Peyer's patch (tissue), 4 donors: Measurements from ENCODE around the gene ALAS1. TPM values are rescaled to one million over a fixed set of nuclear protein-coding genes. Genes with fewer than 3 reads are reported as not detected.

Experiments used
- DNase-seq, 3 donors: peaks; one replicate each; pipeline ENCODE4 v3.0.0-alpha.2; 2017 to 2019
- H3K27ac ChIP-seq, 4 donors: fragments of 200-600 bp; sonication (generic); one replicate each; pipeline ENCODE4 v1.5.1; 2016 to 2019
- H3K27me3 ChIP-seq, 2 donors: fragments of 200-600 bp; sonication (generic); one replicate each; pipeline ENCODE4 v1.5.1; 2019
- H3K36me3 ChIP-seq, 3 donors: fragments of 200-600 bp; sonication (generic); one replicate each; pipeline ENCODE4 v1.5.1; 2016 to 2019
- H3K4me1 ChIP-seq, 4 donors: fragments of 200-600 bp; sonication (generic); one replicate each; pipeline ENCODE4 v1.5.1; 2016 to 2019
- H3K4me3 ChIP-seq, 4 donors: fragments of 200-600 bp; sonication (generic); 1 replicate in 3 of 4; 2 replicates in 1 of 4; pipeline ENCODE4 v1.5.1; 2016 to 2019; ENCODE audit warnings: mild to moderate bottlenecking in 1 of 4
- H3K9me3 ChIP-seq, 4 donors: fragments of 200-600 bp; sonication (generic); one replicate each; pipeline ENCODE4 v1.5.1; 2016 to 2019; ENCODE audit warnings: mild to moderate bottlenecking in 1 of 4
- POLR2A ChIP-seq, 2 donors: fragments of 450-650 bp; IDR thresholded peaks; one replicate each; pipeline ENCODE4 v1.5.1; 2017; ENCODE audit warnings: antibody characterized with exemption in 2 of 2, mild to moderate bottlenecking in 2 of 2, moderate library complexity in 2 of 2
- total RNA-seq, 4 donors: library from RNA; depleted of rRNA; stranded (reverse); fragments of >200 nt; gene quantifications; one replicate each; pipeline ENCODE4 v1.1.0, GENCODE V29; 2016
- TF ChIP-seq, protein P1 (sequence below), 6 experiments: fragments of 450-650 bp in 4 of 6; fragments of 200-600 bp in 2 of 6; sonication (generic) in 1 of 6; IDR thresholded peaks; one replicate each; pipeline ENCODE4 v1.5.1; 2017 to 2019; ENCODE audit warnings: antibody characterized with exemption in 6 of 6, mild to moderate bottlenecking in 3 of 6, moderate library complexity in 1 of 6

ALAS1 gene
- total RNA-seq, 4 donors from 2014 or later = 73.3 to 92.8 (median 89.8) TPM

DNA sequence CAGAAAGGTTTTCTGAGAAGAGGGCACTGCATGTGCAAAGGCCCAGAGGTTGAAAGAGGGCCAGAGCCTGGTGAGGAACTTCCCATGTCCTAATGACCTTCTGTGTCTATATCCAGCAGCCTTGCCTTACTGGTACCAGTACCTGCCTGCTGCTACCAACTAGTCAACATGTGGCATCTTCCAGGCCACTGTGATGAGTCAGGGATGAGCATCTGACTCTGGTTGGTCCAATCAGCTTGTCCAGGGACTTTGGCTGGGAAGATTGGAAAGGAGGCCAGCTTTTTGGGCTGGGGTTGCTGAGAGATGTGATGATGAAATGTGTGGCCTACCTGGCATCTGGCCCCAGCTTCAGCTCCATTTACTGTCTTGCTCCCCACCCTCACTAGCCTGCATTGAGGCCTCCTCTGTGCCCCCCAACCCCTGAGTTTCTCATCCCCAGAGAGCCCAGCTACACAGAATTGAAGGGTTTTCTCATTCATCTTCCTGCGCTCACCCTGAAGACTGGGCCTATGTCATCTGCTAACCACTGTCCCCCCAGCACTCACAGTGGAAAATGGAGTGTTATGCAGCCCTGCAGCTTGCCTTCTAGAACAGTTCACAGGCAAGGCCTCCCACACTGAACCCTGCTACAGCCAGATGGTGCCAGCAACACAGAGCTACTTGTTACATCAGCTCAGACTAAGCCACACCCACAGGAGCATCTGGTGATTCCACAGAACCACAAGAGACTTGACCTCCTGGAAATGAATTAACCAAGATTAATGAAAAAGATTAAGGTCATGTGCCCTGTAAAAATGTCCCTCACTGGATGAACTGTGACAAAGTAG, 42.3 kb downstream of the ALAS1 start:
- H3K27me3 ChIP-seq = no peaks in the 10 kb centered on the region
- H3K27ac ChIP-seq = peak overlapping the region in 3 of 4 donors; percentile 83 to 99 (median 94)
- TF ChIP-seq POLR2A (IDR thresholded peaks at IDR 0.05) = no peak
- TF ChIP-seq, protein P1, sequence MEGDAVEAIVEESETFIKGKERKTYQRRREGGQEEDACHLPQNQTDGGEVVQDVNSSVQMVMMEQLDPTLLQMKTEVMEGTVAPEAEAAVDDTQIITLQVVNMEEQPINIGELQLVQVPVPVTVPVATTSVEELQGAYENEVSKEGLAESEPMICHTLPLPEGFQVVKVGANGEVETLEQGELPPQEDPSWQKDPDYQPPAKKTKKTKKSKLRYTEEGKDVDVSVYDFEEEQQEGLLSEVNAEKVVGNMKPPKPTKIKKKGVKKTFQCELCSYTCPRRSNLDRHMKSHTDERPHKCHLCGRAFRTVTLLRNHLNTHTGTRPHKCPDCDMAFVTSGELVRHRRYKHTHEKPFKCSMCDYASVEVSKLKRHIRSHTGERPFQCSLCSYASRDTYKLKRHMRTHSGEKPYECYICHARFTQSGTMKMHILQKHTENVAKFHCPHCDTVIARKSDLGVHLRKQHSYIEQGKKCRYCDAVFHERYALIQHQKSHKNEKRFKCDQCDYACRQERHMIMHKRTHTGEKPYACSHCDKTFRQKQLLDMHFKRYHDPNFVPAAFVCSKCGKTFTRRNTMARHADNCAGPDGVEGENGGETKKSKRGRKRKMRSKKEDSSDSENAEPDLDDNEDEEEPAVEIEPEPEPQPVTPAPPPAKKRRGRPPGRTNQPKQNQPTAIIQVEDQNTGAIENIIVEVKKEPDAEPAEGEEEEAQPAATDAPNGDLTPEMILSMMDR (IDR thresholded peaks at IDR 0.05) = no peak
- DNase-seq = peak; percentile 40 to 69 (median 46)
- no peaks in the 10 kb centered on the region for H3K36me3 ChIP-seq
- no peaks in the 10 kb centered on the region for H3K9me3 ChIP-seq
- H3K4me1 ChIP-seq = peaks cover 2 to 52% (median 21%) of the 10 kb centered on the region in 4 donors
- peak overlapping the region in 2 of 4 donors; percentile 88 to 94 for H3K4me3 ChIP-seq

- no peak for DNase-seq
- peaks cover 3 to 48% (median 20%) of the 10 kb centered on the region in 4 donors for H3K4me1 ChIP-seq
These were observed 43.0 kb downstream of the ALAS1 start for GRCh38 chr3:52240886-52241370.

GRCh38 chr3:52242039-52242438, 44.1 kb downstream of the ALAS1 start:
- Histone ChIP-seq H3K27me3 (no peaks in the 10 kb centered on the region), H3K4me1 (peaks cover 3 to 39% (median 26%) of the 10 kb centered on the region in 4 donors), H3K36me3 (no peaks in the 10 kb centered on the region), H3K4me3 (no peak overlapping the region), H3K27ac (no peak overlapping the region), H3K9me3 (no peaks in the 10 kb centered on the region)
- no peak for DNase-seq
- TF ChIP-seq, protein P1 (IDR thresholded peaks at IDR 0.05) = no peak

More at GRCh38 chr3:52240886-52241370, 43.0 kb downstream of the ALAS1 start:
- Histone ChIP-seq H3K4me3 (no peak overlapping the region), H3K27ac (no peak overlapping the region), H3K27me3 (no peaks in the 10 kb centered on the region), H3K36me3 (no peaks in the 10 kb centered on the region), H3K9me3 (no peaks in the 10 kb centered on the region)
- TF ChIP-seq, protein P1 (IDR thresholded peaks at IDR 0.05) = no peak

DNA sequence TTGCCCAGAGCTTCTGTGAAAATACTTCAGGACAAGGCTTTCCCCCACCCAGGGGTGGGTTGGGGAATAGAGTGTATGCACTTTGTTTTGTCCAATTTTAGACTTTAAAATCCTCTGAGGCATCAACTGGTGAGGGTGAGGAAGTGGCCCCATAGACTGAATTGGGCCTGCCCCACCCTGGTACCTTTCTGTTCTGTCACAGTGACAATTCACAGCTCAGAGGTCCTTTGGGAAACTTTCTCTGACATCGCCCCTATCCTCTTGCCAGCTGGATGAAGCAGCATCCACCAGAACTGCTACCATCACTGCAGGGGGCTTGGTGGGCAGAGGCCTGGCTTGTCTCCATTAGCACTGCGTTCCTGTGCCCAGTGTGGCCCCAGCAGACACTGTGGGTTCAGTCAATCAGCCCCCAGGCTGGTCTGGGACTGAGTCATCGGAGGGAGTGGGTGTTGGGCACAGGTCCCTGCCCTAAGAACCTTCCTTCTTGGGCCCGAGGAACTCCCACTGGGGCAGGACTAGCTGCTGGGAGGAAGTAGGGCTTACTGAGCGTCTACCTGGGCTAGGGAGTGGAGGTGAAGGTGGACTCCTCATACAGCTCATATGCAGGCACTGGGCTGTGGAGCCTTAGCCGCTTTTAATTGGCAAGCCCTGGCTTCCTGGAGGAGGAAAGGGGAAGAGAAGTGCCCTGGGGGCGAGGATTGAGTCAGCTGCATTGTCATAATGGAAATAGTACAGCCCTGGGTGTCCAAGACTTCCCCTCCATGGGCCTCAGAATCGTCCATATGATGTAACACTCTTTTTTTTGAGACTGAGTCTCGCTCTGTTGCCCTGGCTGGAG, 46.0 kb downstream of the ALAS1 start:
- TF ChIP-seq, protein P1 (IDR thresholded peaks at IDR 0.05) = no peak
- TF ChIP-seq POLR2A (IDR thresholded peaks at IDR 0.05) = no peak
- Histone ChIP-seq H3K27me3 (no peaks in the 10 kb centered on the region), H3K4me3 (no peak overlapping the region), H3K9me3 (no peaks in the 10 kb centered on the region), H3K36me3 (no peaks in the 10 kb centered on the region), H3K4me1 (peaks cover 3 to 27% (median 17%) of the 10 kb centered on the region in 4 donors), H3K27ac (peak overlapping the region; percentile 82 to 90 (median 88))
- DNase-seq = peak; percentile 35 to 55 (median 55)
